RCC 7860 (cell line): Measurements from ENCODE around the gene TPT1.
"Not testable (repeated sequence)": the region's sequence is repeated elsewhere in the genome, so short reads cannot be mapped to it uniquely, and the experiment has no call there.

Experiments used
- DNase-seq: peaks from one replicate; pipeline ENCODE4 v3.0.0-alpha.2; 2015; ENCODE audit warnings: low spot score
- FAIRE-seq: peaks from 2 replicates; lab custom pipeline; 2012; peaks lifted over from hg19 to GRCh38; lab: Jason Lieb, UNC

The TPT1 gene

DNA sequence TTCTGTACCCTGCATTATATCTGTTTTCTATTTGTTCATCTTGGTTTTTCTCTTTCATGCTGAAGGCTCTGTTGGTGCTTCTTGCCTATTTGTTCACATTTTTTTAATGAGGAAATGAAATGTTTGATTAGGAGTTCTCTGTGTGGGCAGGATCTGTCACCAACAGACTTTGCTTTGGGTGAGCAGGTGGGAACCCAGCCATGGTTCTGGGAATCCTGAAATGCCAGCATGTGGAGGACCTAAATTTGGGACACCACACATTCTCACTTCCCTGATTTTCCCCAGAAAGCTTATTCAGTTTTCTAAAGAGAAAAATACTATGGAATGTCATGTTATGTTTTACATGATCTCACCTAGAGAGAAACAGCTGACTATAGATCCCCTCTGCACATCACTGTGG is 34.0 kb downstream of the TPT1 start:
- no peak for FAIRE-seq

DNA sequence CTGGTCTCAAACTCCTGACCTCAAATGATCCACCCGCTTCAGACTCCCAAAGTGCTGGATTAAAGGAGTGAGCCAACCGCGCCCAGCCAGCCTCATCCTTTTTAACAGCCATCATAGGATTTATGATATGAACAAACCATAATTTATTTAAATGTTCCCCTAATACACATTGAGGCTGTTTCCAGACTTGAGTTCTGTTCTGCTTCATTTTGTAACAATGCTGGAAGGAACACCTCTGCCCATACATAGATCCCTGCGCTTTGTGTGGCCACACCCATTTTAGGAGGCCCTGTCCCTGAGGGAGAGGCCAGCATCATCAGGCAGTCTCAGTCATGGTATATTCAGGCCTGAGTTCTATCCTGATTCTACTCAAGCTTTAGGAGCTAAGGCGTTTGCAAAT is 35.9 kb downstream of the TPT1 start:
- FAIRE-seq (no peak), DNase-seq (no peak)

More for the DNA sequence above, 34.0 kb downstream of the TPT1 start:
- DNase-seq = no peak

GRCh38 chr13:45303866-45304265 is 37.1 kb downstream of the TPT1 start:
- FAIRE-seq = no peak
- no peak for DNase-seq

DNA sequence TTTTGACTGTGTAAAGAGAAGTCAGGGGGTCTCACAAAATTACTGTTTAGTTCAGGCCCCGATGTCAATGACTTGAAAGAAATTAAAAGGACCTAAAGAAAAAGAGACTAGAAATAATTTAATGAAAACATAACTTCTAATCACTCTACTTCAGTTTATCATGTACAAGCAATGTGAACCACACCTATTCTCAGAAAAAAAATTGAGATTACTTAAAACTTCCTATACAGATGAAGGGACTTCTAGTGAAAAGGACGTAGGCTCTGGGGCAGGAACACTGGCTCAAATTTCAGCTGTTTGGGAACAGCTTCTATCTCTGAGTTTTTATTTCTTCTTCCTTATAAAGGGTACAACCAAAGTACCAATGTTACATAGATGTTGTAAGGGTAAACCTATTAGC is 38.0 kb downstream of the TPT1 start:
- no peak for DNase-seq
- FAIRE-seq = no peak

- FAIRE-seq = no peak
- no peak for DNase-seq
Observed at GRCh38 chr13:45302507-45302906, 38.5 kb downstream of the TPT1 start.

- FAIRE-seq = no peak
- DNase-seq = no peak
Observed at GRCh38 chr13:45301263-45301662, 39.7 kb downstream of the TPT1 start.

- DNase-seq = no peak
- FAIRE-seq = no peak
Observed at GRCh38 chr13:45300190-45300985, 40.6 kb downstream of the TPT1 start.

- no peak for FAIRE-seq
Observed at GRCh38 chr13:45299194-45299593, 41.8 kb downstream of the TPT1 start.

DNA sequence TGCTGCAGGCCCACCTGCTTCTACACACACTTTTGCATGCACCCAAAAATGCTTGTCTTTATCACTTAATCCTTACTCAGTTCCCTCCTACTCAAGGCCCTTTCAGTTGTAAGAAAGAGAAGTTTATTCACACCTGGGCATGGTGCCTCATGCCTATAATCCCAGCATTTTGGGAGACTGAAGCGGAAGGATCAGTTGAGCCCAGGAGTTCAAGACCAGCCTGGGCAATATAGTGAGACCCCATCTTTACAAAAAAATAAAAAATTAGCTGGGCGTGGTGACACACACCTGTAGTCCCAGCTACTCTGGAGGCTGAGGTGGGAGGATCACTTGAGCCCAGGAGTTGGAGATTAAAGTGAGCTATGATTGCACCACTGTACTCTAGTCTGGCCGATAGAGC is 42.4 kb downstream of the TPT1 start:
- FAIRE-seq = not testable (repeated sequence)

More at GRCh38 chr13:45299194-45299593, 41.8 kb downstream of the TPT1 start:
- DNase-seq = no peak

DNA sequence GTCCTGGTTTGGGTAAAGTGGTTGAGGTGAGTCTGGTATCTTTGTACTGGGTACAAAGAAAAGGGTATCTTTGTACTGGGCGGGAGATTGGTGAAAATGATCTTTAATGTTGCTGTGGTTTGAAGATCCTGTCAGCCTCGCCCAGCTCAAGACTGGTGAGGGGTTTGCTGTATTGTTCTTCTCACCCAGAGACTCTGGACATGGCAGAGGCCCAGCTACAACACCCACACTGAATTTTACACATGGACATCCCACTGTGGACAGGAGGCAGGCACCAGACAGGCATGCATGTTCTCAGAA is 42.8 kb downstream of the TPT1 start:
- no peak for FAIRE-seq
- DNase-seq = no peak

More for the DNA sequence above, 42.4 kb downstream of the TPT1 start:
- not testable (repeated sequence) for DNase-seq

GRCh38 chr13:45297456-45298205 is 43.4 kb downstream of the TPT1 start:
- FAIRE-seq (no peak), DNase-seq (no peak)

DNA sequence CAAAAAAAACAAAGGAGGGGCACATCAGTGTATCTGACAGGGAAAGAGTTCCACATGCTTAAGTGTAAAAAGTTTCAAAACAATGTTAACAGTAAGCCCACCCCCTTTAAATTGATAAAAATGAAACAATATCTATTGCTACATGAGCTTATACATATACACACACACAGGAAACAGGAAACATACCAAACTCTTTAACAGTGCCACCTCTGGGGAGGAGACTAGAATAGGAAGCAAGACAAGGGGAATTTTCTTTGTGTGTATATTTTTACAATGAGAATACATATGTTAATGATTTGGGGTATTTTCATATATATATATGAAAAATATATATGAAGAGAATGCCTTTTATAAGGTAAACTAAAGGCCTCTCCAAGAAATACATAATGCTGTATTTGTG is 44.7 kb downstream of the TPT1 start:
- no peak for FAIRE-seq
- no peak for DNase-seq

DNA sequence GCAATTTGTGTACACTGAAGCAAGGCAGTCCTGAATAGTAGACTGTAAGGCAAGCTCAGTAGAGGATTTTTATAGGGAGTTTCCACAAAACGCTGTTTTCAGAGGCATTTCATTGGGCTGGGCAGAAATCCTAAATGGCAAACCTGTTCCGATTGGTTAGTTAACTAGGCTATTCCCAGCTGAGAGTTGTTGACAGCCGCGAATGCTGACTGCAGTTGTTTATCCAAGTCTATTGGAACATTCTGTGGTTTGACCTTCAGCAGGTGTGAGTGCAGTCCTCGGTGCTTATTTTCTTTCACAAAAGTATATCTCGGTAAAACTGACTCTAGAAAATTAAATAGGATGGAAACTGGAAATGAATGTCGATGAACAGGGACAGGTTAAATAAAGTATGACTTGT is 45.4 kb downstream of the TPT1 start:
- DNase-seq (no peak), FAIRE-seq (no peak)

- DNase-seq (no peak), FAIRE-seq (no peak)
Observed at GRCh38 chr13:45292176-45292575, 48.8 kb downstream of the TPT1 start.

DNA sequence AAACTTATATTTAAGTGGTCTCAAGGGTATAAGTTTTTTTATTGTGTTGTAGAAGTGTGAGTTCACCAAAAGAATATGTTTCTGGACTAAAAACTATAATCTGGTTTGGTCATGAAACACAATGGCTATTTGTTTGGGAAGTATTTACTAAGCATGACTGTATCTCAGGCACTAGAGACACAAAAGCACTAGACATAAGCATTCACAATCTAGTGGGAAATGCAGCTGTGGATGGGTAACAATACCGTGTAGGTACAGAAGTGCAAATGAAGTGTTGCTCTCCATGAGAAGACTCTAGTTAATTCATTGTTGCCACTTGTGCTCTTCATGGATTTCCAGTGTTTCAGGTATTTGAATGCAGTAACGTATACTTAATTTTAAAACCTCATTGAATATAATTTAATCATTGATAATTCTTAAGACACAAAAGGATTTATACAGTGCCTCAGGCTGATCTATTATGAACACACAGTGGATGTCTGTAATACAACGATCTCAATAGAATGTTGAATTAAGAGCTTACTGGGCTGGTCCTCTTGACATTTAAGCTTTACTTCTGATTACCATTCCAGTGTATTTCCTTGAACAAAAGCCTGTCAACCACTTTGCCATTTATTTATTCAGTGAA is 50.9 kb downstream of the TPT1 start:
- DNase-seq = no peak
- FAIRE-seq = no peak
